GM20431 (cell line): ENCODE data around the gene LASP1.
"Not testable (repeated sequence)": the region's sequence is repeated elsewhere in the genome, so short reads cannot be mapped to it uniquely, and the experiment has no call there.

Experiments used
- in situ Hi-C: fragments of 300-500 bp; cut with MseI, MboI; formaldehyde crosslinking; loops from one replicate; pipeline ENCODE4 v1.15.0; 2020; ENCODE audit warnings: low sequenced_read_pairs; ENCODE audit not compliant: unreplicated experiment

The LASP1 gene

GRCh38 chr17:38905375-38905774 lies 35.5 kb downstream of the LASP1 start:
- in situ Hi-C loops, result no loop called here

GRCh38 chr17:38906460-38907228 lies 36.8 kb downstream of the LASP1 start:
- in situ Hi-C loops, result no loop called here

DNA sequence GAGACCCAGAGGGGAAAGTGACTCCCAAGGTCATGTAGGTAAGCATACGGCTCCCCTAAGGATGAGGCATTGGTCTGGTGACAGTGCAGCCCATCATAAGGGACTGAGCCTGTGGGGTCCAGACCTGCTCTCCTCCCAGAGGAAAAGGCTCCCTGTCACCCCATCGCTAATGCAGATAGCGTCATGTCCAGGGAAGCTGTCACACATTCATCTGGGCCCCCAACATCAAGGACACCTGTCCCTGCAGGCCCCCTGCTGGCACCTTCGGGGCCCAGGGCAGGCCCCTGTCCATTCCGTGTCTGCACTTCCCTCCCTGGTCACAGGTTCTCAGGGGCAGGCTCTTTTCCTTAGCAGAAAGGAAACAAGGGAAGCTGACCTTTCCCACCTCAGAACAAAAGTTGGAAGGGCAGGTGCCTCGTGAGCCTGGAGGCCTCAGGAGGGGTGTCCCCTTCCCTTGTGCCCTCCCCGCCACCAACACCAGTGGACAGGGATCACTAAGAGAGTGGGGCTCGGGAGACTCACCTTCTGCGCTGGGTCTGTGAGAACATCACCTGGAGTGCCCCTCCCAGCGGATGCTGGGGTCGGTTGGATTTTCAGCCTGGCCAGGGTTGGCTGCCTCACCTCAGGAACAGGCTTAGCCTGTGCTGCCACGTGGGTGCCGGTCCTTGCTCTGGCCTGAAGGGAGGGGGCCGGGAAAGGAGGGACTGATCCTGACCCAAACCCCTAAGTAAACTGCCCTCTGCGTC lies 38.2 kb downstream of the LASP1 start:
- in situ Hi-C loops, result no loop called here

GRCh38 chr17:38908676-38909181 lies 38.9 kb downstream of the LASP1 start:
- in situ Hi-C loops, result no loop called here

DNA sequence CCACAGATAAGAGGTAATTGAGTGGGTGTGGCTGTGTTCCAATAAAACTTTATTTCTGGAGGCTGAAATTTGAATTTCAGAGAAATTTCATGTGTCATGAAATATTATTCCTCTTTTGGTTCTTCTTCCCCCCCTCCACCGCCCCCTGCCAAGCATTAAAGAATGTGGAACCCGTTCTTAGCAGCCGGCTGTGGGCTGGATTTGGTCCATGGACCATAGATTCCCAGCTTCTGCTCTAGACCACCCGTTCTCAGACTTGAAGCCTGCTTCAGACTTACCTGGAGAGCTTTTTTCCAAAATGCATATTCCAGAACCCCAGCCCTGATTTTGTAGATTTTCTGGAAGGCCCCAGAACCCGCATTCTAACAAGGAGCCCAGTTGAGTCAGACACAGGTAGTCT lies 40.5 kb downstream of the LASP1 start:
- in situ Hi-C loops, result no loop called here

- in situ Hi-C loops, result no loop called here
Observed at GRCh38 chr17:38911081-38911730, 41.3 kb downstream of the LASP1 start.

GRCh38 chr17:38911731-38912081 lies 41.8 kb downstream of the LASP1 start:
- in situ Hi-C loops, result not testable (repeated sequence)

GRCh38 chr17:38912221-38912813 lies 42.5 kb downstream of the LASP1 start:
- in situ Hi-C loops, result no loop called here

DNA sequence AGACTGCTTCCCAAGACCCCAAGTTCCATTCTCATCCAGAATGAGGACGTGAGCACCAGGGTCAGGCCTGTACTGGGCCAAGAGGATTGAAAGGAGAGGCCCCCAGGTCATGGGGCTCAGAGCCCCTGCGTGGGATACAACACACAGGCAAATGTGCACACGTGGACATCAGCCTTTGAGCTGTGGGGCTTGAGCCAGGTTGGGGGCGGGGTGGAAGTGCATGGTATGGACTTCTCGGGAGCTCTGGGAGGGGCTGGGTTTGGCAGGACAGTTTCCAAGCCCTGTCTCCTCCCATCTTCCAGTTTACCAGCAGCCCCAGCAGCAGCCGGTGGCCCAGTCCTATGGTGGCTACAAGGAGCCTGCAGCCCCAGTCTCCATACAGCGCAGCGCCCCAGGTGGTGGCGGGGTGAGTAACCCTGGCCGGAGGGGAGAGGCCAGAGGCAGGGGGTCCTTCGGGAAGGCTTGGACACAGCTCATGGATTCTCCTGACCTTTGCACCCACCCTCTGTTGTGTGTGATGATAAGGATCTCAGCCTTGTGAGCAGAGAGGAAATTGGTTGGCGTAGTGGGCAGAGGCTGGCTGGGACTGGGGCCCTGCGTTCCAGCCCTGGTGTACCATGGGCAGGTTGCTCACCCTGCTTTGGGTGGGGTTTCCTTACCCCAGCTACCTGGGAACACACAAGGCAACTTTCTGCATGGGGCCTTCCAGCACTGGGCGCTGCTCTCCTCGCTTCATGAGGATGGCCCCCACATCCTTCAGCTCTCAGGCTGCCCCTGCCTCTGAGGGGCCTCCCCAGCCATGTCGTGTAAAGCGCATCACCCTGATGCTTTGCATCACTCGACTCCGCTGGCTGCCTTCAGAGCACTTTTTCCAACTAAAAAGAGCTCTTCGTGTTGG lies 45.1 kb downstream of the LASP1 start:
- in situ Hi-C loops, result no loop called here

DNA sequence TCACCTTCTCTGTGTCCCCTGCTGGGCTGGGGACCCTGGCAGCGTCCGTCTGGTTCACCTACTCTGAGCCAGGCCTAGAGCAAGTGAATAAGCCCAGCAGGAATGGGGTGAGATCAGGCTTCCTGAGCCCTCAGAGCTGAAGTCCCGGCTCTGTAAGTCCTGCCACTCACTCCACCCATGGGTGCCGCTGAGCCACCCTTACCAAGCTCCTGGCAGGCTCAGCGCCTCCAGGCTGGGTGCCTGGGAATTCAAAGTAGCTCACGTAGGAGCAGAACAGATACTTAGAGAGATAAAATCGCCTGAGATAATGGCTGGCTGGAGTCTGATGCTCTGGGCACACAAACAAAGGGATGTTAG lies 45.8 kb downstream of the LASP1 start:
- in situ Hi-C loops, result no loop called here

GRCh38 chr17:38916771-38917170 lies 46.9 kb downstream of the LASP1 start:
- in situ Hi-C loops, result no loop called here

GRCh38 chr17:38917259-38917658 lies 47.4 kb downstream of the LASP1 start:
- in situ Hi-C loops, result no loop called here

GRCh38 chr17:38918129-38918913 lies 48.5 kb downstream of the LASP1 start:
- in situ Hi-C loops, result no loop called here

- in situ Hi-C loops, result no loop called here
Observed at GRCh38 chr17:38918916-38919315, 49.1 kb downstream of the LASP1 start.

GRCh38 chr17:38919316-38920078 lies 49.6 kb downstream of the LASP1 start:
- in situ Hi-C loops, result no loop called here

- in situ Hi-C loops, result no loop called here
Observed at GRCh38 chr17:38920374-38921291, 50.8 kb downstream of the LASP1 start.

DNA sequence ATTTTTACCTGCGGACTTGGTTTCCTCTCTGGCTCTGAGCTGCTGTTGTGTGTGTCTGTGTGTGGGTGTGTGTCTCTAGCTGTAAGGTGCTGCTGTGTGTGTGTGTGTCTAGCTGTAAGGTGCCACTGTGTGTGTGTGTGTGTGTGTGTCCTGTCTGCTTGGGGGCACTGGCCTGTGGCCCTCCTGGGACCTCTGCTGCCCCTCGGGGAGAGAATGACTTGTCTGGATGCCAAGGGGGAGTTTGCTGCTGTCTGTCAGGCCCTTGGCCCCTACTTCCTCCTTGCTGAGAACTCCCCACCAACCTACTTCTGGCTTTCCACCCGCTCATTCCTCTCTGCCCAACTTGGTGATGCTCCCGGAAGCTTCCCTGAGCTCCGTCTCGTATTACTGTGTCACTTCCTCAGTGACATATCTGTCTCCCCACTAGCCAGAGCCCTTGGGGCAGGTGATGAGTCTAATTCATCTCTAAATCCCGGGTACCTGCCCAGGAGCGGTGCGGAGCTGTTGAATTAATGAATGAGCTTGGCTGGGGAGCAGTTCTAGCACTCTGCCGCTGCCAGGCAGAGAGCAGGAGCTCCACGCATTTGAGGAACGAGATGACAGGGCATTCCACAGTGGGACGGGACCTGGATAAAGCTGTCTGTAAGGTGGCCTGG lies 52.0 kb downstream of the LASP1 start:
- in situ Hi-C loops, result no loop called here
